Activated effector memory CD4-positive, alpha-beta T cell treated with Interleukin-2 at 50 U/mL for 16 hours (primary cell): Measurements from ENCODE around the gene GARIN5B.
"Not testable (repeated sequence)": the region's sequence is repeated elsewhere in the genome, so short reads cannot be mapped to it uniquely, and the experiment has no call there.

Experiments used
- DNase-seq: peaks from one replicate; pipeline ENCODE4 v3.0.0-alpha.2; 2020

GARIN5B gene

GRCh38 chr19:55346725-55347441, 16.2 kb downstream of the GARIN5B start:
- DNase-seq, result no peak

- no peak for DNase-seq
Observed at GRCh38 chr19:55345818-55346724, 17.0 kb downstream of the GARIN5B start.

GRCh38 chr19:55345101-55345817, 17.8 kb downstream of the GARIN5B start:
- no peak for DNase-seq

DNA sequence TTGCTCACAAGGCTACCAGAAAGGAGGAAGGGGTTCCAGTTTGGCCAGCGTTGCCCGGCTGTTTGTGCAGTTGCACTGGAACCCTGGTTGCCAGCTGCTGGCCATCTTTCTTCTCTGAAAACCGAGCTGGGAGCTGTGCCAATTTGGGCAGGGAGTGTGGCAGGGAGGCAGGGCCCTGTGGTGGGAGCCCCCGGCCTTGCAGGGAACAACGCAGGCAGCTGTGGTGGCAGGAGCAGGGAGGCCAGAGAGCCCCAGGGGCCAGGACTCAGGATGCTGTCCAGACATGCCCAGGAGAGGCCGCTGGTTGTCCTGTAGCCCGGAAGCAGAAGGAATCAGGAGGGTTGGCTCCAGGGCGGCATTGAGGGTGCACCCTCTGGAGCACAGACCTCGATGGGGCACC, 18.6 kb downstream of the GARIN5B start:
- DNase-seq, result no peak

DNA sequence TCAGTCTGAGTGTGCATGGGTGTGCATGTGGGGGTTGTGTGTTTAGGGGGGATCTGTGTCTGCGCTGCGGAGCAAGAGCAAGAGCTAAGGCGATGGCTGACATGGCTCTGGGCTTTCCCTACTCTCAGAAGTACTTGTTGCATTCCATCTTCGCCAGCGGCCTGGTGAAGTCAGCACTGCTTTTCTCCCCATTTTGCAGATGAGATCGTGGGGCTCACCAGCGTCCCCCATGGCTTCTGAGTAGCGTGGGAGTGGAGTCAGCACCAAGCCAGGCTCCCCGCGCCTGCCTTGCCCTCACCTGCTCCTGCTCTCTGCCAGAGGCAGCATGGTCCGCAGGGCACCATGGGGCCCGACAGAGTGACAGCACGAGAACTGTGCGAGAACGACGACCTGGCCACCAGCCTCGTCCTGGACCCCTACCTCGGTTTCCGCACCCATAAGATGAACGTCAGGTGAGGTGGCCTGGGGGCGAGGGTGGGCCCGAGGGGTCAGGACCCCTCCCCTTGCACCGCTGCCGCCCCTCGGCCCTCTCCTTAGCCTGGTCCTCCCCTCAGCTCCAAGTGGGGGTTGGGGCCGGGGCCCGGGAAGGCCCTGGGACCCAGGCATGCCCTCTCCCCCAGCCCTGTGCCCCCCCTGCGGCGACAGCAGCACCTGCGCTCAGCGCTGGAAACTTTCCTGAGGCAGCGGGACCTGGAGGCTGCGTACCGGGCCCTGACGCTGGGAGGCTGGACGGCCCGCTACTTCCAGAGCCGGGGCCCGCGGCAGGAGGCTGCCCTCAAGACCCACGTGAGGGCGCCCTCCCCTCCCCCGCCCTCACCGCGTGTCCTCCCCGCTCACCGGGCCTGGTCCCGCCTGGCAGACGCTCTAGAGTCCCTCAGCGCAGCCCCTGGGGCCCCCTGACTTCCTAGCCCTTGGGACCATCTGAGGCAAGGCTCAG, 21.2 kb downstream of the GARIN5B start:
- DNase-seq, result no peak

GRCh38 chr19:55341171-55341588, 21.9 kb downstream of the GARIN5B start:
- DNase-seq, result peak; percentile 15

GRCh38 chr19:55340784-55341147, 22.3 kb downstream of the GARIN5B start:
- no peak for DNase-seq

GRCh38 chr19:55339889-55340783, 22.9 kb downstream of the GARIN5B start:
- no peak for DNase-seq

GRCh38 chr19:55339105-55339888, 23.8 kb downstream of the GARIN5B start, which contains the start of gene KMT5C:
Gene KMT5C (plus strand): TSS chr19:55339876. CDS start chr19:55341937, 2,061 bp downstream.
- peak; percentile 100 for DNase-seq

- DNase-seq, result no peak
Observed at GRCh38 chr19:55336101-55336500, 27.0 kb downstream of the GARIN5B start.

DNA sequence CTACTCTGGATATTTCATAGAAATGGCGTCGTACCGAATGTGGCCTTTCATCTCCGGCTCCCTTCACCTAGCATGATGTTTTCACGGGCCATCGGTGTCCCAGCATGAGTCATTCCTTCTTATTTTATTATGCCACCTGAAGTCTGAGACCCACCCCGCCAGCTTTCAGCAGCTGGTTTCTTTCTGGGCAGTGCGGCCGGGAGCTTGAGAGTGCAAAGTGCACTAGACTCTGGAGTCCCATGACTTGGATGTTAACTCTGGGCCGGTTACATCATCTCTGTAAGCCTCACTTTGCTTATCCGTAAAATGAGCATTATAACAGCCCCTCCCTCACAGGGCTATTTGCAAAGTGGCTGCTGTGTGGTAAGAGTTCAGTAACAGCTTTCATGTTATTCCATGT, 29.2 kb downstream of the GARIN5B start:
- no peak for DNase-seq

- not testable (repeated sequence) for DNase-seq
Observed at GRCh38 chr19:55329791-55330190, 33.3 kb downstream of the GARIN5B start.

DNA sequence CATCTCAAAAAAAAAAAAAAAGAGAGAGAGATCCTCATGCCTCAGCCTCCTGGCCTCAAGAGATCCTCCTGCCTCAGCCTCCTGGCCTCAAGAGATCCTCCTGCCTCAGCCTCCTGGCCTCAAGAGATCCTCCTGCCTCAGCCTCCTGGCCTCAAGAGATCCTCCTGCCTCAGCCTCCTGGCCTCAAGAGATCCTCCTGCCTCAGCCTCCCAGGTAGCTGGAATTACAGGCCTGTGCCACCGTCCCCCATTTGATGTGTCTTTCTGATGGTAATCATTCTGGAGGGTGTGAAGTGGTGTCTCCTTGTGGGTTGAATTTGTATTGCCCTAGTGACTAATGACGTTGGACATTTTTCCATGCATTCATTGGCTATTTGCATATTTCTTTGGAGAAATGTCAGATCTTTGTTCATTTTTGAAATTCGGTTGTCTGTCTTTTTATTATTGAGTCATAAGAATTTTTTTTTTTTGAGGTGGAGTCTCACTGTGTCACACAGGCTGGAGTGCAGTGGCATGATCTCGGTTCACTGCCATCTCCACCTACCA, 34.2 kb downstream of the GARIN5B start:
- DNase-seq, result not testable (repeated sequence)

DNA sequence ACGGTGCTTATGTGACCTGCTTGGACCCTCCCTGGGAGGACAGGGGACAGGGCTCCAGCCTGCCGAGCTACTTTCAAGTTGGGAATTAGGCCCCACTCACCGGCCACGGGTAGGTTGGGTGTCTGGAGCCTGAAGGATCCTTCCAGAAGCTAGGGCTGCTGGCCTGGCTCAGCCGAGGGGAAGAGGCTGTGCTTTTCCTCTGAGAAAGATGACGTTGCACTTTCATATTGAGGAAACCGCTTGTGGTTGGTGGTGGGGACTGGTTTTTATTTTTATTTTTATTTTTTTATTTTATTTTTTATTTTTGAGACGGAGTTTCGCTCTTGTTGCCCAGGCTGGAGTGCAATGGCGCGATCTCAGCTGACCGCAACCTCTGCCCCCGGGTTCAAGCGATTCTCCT, 37.9 kb downstream of the GARIN5B start, which contains the start of gene TMEM150B:
TMEM150B (minus strand) TSS at position 170 of the 400 bp plus-strand sequence. CDS start 4,305 bp downstream, outside the sequence.
- DNase-seq, result no peak

DNA sequence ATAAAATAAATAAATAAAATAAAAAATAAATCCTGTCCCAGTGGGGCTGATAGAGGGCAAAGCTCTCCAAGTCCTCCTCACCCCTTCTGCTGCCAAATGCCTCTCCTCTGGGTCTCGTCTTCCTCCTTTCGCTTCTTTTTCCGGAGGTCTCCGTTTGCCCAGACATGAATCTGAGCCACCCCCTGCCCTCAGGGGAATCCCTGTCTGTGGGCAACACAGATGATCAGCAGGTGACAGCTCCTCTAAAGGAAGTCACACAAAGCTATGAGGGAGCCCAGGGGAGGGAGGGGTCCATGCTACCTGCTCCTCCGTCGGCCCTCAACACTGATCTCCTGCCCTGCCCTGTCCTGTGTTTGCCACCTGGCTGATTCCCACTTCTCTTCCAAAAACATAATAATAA, 38.4 kb downstream of the GARIN5B start:
- no peak for DNase-seq

DNA sequence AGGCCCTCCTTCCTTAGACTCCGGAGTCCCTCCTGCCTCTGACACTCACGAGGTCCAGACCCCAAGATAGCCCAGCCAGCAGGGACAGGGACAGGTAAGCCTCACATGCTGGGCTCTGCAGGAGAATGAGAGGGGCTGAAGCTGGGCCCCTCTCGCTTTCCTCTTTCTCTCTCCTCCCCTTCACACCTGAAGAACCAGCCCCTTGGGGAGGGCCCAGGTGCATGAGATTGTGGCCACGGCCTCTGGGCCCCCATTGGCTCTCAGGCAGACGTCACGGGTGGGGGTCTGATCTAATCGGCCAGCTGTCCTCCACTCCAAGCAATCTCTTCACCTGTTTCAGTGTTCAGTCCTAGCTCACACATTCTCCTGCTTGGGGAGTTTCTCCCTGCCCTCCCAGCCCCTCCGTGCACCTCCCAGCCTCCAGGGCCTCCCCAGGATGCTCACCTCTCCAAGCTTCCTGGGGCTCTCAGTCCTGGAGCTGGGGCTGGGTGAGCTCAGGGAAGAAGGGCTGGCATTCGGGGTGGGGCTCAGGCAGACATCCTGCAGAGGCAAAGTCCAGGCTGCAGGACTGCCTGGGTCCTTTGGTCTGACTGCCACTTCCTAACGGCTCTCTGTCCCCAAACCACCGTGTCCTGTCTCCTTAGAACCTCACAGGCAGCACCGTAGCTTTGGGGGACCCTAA, 40.7 kb downstream of the GARIN5B start:
- DNase-seq, result no peak

DNA sequence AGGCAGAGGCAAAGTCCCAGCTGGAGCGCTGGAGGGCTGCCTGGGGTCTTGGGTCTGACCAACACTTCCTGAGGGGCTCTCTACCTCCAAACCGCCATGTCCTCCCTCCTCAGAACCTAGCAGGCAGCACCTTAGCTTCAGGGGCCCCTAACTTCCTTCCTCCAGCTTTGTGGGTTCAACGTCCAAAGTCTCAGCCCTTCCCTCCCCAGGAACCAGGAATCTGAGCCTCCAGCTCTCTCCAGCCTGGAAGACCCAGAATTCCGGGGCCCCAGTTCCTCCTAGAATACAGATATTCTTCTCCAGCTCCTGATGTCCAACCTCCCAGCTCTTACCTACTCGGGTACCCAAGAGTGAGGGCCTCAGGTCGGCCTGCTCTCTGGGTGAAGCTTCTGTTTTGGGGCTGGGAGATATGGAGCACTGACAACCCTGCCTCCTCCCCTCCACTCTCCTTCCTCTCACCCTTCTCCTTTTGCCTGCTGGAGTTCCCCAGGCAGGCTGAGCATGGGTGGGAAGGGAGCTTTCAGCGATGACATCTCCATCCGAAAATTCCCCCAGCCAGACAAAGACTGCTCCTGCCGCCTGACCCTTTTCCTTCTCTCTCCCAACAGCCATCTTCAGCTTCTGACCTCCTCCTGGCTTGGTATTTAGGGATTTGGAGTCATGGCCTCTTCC, 41.5 kb downstream of the GARIN5B start:
- DNase-seq, result no peak

DNA sequence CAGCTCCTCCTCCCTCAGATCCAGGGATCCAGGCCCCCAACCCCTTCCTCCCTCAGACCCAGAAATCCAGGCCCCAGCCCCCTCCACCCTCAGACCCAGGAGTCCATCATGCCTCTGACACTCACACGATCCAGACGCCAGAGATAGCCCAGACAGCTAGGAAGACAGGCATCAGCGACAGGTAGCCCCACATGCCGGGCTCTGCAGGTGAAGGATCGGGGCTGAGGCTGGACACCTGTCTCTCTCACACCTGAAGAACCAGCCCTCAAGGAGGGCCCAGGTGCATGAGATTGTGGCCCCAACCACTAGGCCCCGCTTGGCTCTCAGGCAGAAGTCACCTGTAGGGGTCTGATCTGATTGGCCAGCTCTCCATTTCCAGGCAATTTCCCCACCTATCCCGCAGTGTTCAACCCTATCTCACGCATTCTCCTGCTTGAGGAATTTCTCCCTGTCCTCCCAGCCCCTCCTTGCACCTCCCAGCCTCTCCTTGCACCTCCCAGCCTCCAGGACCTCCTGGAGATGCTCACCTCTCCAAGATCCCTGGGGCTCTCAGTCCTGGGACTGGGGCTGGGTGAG, 42.1 kb downstream of the GARIN5B start:
- no peak for DNase-seq
